C4-2B (cell line): ENCODE results near the gene CDK17.

Source experiments
- CTCF ChIP-seq: fragments of 450-650 bp; conservative IDR thresholded peaks from 2 replicates; pipeline ENCODE4 v1.5.1; 2017; ENCODE audit warnings: mild to moderate bottlenecking
- ZFX ChIP-seq: fragments of 450-650 bp; IDR thresholded peaks from 2 replicates; pipeline ENCODE4 v1.6.1; 2017

GRCh38 chr12:96241431-96241830 lies 158.8 kb downstream of the CDK17 start:
- TF ChIP-seq ZFX, result no peak
- no peak for TF ChIP-seq CTCF
